ENCODE data around the gene PHF11.

DNA sequence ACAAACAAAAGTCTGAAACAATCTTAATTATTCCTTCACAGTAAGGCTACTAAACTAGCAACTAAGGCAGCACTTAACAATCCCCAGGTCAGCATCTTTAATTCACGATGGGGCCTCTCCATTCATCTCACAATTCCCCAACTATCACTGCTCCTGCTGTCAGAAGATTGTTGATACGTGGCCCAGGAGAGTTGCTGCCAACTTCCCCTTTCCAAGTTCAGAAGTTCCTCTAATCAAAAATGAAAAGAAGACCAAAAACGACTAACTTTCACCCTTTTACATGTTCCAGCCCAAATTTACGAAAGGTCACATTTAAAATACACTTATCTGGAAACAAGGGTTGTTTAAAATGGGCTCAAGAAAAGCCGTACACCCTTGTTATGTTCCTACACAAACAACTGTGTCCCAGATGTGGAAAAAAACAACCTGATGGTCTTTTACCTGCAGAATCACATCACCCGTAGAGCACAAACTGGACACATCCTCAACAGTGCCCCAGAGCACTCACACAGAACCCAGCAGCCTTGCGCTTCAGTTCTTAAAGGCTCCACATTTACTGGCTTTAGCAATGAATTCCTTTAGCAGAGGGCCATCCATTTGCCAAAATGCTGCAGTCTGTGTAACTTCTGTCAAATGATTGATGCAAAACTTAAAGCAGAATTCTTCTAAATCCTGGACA lies 38.0 kb downstream of the PHF11 start:
- TF ChIP-seq, protein P1, sequence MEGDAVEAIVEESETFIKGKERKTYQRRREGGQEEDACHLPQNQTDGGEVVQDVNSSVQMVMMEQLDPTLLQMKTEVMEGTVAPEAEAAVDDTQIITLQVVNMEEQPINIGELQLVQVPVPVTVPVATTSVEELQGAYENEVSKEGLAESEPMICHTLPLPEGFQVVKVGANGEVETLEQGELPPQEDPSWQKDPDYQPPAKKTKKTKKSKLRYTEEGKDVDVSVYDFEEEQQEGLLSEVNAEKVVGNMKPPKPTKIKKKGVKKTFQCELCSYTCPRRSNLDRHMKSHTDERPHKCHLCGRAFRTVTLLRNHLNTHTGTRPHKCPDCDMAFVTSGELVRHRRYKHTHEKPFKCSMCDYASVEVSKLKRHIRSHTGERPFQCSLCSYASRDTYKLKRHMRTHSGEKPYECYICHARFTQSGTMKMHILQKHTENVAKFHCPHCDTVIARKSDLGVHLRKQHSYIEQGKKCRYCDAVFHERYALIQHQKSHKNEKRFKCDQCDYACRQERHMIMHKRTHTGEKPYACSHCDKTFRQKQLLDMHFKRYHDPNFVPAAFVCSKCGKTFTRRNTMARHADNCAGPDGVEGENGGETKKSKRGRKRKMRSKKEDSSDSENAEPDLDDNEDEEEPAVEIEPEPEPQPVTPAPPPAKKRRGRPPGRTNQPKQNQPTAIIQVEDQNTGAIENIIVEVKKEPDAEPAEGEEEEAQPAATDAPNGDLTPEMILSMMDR (conservative IDR thresholded peaks at IDR 0.05; ENCODE audit: low read depth in 2 of 2), result no peak
- TF ChIP-seq EZH2 (IDR thresholded peaks at IDR 0.05; ENCODE audit: low read depth, unreplicated experiment), result no peak
- TF ChIP-seq, protein P2, sequence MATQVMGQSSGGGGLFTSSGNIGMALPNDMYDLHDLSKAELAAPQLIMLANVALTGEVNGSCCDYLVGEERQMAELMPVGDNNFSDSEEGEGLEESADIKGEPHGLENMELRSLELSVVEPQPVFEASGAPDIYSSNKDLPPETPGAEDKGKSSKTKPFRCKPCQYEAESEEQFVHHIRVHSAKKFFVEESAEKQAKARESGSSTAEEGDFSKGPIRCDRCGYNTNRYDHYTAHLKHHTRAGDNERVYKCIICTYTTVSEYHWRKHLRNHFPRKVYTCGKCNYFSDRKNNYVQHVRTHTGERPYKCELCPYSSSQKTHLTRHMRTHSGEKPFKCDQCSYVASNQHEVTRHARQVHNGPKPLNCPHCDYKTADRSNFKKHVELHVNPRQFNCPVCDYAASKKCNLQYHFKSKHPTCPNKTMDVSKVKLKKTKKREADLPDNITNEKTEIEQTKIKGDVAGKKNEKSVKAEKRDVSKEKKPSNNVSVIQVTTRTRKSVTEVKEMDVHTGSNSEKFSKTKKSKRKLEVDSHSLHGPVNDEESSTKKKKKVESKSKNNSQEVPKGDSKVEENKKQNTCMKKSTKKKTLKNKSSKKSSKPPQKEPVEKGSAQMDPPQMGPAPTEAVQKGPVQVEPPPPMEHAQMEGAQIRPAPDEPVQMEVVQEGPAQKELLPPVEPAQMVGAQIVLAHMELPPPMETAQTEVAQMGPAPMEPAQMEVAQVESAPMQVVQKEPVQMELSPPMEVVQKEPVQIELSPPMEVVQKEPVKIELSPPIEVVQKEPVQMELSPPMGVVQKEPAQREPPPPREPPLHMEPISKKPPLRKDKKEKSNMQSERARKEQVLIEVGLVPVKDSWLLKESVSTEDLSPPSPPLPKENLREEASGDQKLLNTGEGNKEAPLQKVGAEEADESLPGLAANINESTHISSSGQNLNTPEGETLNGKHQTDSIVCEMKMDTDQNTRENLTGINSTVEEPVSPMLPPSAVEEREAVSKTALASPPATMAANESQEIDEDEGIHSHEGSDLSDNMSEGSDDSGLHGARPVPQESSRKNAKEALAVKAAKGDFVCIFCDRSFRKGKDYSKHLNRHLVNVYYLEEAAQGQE (IDR thresholded peaks at IDR 0.05; ENCODE audit: unreplicated experiment), result no peak
- no peak for TF ChIP-seq EZH2phosphoT487 (IDR thresholded peaks at IDR 0.05; ENCODE audit: unreplicated experiment)
- TF ChIP-seq, protein P3, sequence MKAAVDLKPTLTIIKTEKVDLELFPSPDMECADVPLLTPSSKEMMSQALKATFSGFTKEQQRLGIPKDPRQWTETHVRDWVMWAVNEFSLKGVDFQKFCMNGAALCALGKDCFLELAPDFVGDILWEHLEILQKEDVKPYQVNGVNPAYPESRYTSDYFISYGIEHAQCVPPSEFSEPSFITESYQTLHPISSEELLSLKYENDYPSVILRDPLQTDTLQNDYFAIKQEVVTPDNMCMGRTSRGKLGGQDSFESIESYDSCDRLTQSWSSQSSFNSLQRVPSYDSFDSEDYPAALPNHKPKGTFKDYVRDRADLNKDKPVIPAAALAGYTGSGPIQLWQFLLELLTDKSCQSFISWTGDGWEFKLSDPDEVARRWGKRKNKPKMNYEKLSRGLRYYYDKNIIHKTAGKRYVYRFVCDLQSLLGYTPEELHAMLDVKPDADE (IDR thresholded peaks at IDR 0.05), result no peak
- TF ChIP-seq POLR2AphosphoS5 (IDR thresholded peaks at IDR 0.05; ENCODE audit: low read depth), result no peak
- no peak for TF ChIP-seq CREB1 (CRISPR knock-in tag; IDR thresholded peaks at IDR 0.05; ENCODE audit: low read depth)
- no peak for TF ChIP-seq ZNF331 (CRISPR knock-in tag; IDR thresholded peaks at IDR 0.05; ENCODE audit: low read depth)
- TF ChIP-seq JUNB (IDR thresholded peaks at IDR 0.05; ENCODE audit: unreplicated experiment), result no peak
- TF ChIP-seq NANOG (IDR thresholded peaks at IDR 0.05; ENCODE audit: borderline replicate concordance), result no peak
- TF ChIP-seq ZNF114 (CRISPR knock-in tag; IDR thresholded peaks at IDR 0.05), result no peak

All from GM23338 (cell line).